ENCODE measurements around the gene RPS6KA5.
"Not testable (repeated sequence)": the region's sequence is repeated elsewhere in the genome, so short reads cannot be mapped to it uniquely, and the experiment has no call there.

The RPS6KA5 gene

DNA sequence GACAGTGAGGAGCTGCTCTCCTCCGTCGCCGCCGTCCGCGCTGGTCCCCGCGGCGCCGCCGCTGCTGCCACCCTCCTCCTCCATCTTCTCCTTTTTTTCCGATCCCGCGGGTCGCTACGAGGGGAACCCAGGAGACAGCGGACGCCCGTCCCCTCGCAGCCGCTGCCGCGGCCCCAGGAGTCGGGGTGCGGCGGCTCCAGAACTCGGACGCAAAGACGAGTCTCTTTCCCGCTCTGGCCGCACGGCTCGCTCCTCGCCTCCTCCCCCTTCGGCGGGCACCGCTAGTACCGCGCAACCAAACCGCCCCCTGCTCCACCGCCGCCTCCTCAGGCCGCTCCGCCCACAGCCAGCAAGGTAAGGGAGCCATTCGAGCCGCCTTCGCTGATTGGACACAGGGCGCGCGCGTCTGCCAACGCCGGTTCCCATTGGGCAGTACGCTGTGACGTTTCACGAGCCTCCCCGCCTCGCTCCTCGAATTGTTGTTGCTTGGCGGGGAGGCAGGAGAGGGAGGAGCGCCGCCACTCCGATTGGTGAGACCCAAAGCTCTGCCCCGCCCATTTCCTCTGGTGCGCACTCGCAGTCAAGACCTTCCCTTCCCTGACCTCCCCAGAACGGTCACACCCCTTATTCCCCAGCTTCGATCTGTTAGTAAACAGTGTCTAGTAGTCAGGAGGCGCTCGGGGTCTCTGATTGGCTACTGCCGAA is at the start of gene RPS6KA5:
Gene RPS6KA5, minus strand, starts transcription at position 291 of the 705 bp plus-strand sequence. Its CDS starts 207 bp downstream, at position 84.
- DNase-seq: peak; percentile 100

DNA sequence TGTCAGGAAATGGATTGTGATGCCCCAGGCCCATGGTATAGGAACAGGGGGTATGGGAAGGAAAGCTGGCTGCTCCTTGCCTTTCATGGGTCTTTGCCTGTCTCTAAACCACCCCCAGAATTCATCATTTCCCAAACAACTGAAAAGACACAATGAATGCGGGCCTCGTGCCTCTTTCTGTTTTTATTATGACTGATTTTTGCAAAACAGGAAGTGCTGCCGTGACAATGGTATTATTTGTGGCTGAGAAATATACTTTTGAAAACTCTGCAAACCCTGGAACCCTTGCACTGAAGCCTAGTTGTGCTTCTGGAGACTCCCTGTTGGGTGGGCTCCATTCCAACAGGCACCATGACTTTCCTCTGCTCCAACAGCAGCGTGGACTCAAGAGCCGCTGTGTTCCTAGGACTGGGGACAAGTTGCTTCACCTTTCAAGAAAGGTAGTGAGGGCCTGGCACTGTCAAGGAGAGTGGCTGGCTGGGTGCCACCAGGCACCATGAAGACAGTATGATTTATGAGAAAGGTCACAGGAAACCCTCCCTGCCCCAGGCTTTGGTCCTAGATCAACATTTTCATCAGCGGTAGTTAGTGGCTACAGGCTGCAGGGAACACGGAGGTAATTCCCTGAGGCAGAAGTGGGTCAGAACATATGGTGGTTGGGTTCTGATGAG is 48.6 kb upstream of the RPS6KA5 start:
- peak; percentile 76 for DNase-seq

DNA sequence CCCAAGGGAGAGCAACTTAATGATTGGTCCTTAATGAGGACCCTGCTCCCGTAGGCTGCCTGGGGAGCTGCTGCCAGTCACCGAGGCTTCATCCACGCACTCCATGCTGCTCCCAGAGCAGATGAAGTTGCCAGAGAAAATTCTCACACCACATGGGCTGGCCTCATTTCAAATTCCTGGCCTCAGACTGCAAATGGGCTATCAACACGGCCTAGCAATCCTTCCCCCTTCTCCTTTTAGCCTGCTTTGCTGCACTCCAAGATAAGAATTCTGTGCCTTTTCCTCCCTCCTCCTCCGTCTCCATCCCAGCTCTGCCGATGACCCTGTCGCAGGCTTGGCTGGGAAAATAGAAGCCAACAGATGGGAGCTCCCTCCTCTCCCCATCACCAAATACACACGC is 42.7 kb upstream of the RPS6KA5 start:
- DNase-seq: no peak

- DNase-seq: peak; percentile 54
Measured at GRCh38 chr14:91100102-91100501, 39.7 kb upstream of the RPS6KA5 start.

DNA sequence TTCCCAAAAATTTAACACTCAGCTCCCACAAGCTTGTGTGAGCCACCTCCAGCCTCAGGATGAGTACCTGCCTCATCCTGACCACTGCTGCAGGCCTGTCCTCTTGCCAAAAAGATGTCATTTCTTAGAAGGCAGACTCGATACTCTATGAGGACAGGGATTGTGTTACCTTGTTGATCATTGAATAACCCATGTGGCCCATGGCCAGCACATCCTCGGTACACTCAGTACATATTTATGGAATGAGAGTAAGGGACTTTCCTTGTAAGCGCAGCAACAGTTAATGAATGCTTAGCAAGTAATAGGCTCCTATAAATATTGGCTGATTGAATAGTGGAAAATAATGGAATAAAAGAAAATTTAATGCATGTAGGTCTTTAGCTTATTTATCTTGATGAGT is 38.1 kb upstream of the RPS6KA5 start:
- DNase-seq: no peak

DNA sequence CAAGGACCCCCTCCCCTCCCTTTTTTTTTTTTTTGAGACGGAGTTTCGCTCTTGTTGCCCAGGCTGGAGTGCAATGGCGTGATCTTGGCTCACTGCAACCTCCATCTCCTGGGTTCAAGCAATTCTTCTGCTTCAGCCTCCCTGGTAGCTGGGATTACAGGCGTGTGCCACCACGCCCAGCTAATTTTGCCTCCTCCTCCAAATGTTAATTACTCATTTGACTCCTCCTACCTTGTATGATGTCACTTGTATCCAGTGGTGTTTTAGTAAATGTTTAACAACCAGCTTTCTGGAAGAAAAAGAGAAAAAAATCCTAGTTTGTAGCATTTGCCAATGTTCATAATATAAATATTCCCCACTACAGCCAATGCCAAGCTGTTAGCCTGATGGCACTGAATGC is 37.2 kb upstream of the RPS6KA5 start:
- not testable (repeated sequence) for DNase-seq

- no peak for DNase-seq
Measured at GRCh38 chr14:91095178-91095577, 34.7 kb upstream of the RPS6KA5 start.

- no peak for DNase-seq
Measured at GRCh38 chr14:91094772-91095171, 34.3 kb upstream of the RPS6KA5 start.

- not testable (repeated sequence) for DNase-seq
Measured at GRCh38 chr14:91093743-91094472, 33.5 kb upstream of the RPS6KA5 start.

DNA sequence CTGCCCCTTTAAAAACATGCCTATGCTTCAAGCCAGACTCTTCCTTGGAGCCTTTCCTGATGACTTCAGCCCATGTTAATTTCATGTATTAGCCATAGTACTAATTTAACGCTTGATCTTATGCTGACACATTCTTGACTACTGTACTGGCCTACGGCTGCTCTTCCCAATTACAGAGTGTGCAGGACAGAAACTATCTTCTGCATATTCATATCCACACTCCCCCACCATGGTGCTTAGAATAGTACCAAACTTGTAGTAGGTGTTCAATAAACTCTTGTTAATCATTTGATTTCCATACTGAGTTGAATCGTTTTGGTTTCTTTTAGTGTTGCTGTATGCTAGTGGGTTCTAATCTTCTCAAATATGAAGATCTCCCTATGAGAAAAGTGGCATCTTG is 31.6 kb upstream of the RPS6KA5 start:
- no peak for DNase-seq

GRCh38 chr14:91090743-91091142 is 30.3 kb upstream of the RPS6KA5 start:
- DNase-seq: no peak

DNA sequence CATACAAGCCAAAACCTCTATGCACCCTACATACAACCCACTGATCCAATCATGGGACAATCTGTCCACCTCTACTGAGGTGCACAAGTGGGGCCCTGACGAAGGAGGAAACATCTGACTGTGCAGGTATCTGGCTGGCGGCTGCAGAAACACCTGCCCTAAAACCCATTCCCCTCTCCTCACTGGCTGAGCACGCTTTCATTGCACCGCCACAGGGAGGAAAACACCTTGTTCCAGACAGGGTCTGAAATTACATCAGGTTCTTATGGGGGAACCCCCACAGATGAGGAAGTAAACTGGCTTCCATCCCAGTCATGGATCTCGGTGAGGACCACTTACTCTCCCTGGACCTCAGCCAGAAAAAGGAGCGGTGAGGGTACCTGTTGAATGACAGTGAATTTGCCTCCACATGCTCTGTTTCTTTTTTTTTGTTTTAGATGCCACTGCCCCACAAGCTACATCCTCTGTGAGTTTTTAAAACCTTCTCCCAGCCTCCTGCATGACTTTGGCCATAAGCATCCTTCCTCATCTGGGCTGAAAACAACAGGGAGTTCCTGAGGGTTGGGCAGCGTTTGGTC is 29.6 kb upstream of the RPS6KA5 start:
- no peak for DNase-seq

DNA sequence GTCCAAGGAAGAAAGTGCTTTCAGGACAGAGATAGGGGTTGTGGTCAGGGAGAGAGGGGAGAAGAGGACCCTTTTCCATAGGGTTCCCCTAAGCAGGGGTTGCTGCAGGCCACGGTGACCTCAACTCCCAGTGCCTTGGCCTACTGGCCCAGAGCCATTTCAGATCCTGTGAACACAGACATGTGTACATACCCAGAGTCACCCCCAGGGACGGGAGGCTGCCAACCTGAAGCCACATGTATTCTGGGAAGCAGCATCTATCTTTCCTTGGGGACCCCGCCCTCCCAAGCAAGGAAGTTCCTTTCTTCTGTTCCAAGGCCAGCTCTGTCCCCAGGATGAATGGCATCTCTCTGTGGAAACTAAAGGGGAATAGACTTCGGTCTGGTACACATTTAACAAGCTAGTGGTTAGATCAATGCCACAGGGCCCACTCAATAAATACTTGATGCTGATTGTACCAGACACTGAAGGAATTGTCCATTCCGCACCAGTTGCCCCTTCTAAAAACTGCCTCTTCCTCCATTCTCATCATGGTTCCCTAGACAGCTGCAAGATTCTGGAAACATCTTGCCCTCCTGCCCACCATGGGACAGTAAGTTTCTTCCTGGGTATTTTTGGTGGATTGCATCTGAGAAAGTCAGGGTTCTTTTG is 28.3 kb upstream of the RPS6KA5 start:
- no peak for DNase-seq

GRCh38 chr14:91087470-91087869 is 27.0 kb upstream of the RPS6KA5 start:
- not testable (repeated sequence) for DNase-seq

DNA sequence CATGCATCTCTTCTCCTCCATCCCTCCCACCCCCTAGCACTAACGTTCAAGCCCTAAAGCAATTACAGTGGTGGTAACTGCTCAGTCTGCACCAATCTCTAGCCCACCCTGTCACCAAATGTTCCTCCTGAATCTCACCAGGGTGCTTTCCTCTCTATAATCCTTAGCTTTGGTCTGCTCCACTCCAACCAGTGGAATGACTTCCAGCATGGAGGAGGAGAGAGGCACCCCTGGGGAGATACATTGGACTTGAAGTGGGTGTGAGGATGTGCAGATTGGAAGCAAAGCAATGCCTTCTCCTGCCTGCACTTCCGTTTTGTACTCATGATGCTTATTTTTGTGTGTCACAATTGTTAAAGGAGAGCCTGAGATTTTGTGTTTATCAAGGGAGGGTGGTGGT is 24.1 kb upstream of the RPS6KA5 start:
- no peak for DNase-seq

DNA sequence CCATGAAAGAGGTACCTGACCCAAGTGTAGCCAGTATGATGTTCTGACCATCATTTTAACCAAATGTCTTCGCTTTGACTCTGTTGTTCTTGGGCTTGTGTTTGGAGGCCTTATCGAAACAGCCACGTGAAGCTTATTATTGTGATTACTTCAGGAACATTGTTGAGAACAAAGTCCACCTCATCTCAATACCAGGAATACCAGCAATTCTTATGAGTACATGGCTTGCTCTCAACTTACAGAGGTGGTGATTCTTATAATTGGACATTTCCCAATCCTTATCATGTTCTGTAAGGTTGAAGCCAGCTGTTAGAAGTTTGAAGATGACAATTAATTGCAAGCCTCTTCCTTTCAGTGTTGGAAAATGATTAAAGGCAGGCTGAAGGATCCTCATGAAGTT is 21.8 kb upstream of the RPS6KA5 start:
- DNase-seq: no peak

- DNase-seq: peak; percentile 63
Measured at GRCh38 chr14:91080071-91080470, 19.6 kb upstream of the RPS6KA5 start.

DNA sequence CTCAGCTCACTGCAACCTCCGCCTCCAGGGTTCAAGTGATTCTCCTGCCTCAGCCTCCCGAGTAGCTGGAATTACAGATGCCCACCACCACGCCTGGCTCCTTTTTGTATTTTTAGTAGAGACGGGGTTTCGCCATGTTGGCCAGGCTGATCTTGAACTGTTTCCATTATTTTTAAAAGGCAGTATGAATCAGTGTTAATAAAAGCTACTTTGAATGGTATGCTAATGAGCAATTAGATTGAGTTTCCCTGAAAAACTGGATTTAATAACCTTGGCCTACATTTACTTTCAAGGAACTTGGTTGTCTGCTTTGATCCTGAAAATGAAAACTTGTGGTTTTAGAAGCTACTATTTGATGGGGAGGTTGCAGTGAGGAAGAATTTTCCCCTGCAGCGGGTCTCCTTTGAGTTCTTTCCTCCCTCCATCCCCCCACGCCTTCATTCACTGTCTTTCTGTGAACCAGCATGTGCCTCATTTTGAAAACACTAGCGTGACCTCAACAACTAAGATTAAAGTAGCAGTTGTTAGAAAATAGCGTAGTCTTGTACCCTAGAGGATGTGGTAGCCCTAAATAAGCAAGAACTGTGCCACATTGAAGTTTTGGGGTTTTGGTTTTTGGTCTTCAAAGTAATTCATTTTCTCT is 17.8 kb upstream of the RPS6KA5 start:
- DNase-seq: peak; percentile 92

DNA sequence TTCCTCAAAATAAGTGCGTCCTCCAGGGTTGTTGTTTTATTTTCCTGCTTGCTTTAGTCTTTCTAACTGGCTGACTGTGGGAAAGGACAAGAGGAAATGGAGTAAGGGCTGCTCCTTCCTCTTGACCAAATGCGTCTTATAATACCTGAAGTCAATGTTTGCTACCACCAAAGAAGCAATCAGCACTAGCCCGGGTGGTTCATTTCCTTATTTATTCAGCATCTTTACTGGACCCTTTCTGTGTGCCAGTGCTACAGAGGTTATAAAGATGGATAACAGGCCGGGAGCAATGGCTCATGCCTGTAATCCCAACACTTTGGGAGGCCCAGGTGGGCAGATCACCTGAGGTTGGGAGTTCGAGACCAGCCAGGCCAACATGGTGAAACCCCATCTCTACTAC is 15.1 kb upstream of the RPS6KA5 start:
- no peak for DNase-seq

DNA sequence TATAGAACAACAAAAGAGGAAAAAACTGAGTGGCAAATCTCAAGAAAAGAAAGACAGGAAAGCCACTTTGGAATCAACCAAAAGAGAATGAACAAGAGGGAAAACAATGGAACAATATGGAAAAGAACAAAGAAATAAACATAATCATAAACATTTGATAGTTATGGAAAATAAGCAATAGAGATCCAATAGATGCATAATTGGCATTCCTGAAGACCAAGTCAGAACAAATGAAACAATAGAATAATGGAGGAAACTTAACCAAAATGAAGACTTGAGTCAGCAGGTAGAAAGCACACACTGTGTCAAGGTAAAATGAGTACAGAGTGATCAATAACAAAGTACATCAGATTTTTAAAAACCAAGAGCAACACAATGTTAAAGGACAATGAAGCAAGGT is 10.1 kb upstream of the RPS6KA5 start:
- no peak for DNase-seq

- DNase-seq: peak; percentile 35
Measured at GRCh38 chr14:91068642-91069041, 8.2 kb upstream of the RPS6KA5 start.

GRCh38 chr14:91067186-91067585 is 6.7 kb upstream of the RPS6KA5 start:
- peak; percentile 44 for DNase-seq

DNA sequence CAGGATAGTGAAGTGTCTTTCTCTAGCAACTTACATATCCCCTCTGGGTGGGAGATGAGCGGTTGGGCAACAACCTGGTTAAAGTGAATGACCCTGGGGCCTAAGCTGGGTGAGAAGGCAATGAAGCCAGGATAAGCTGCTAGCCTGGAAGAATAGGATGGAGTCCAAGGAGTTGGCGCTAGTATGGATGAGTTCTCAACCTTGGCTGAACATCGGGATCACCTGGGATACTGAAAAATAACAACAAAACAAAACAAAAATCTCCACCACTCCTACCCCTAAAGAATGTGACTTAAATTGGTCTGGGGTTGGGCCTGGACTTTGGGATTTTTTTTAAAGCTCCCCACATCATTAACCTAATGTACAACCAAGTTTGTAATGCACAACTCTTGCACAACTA is 4.8 kb upstream of the RPS6KA5 start:
- no peak for DNase-seq

Data from activated CD4-positive, alpha-beta T cell treated with anti-CD3 and anti-CD28 coated beads, Interleukin-2, amount 50 U/mL, for 16 hours (primary cell).